Panc1 (cell line): ENCODE results near the gene MAP2.

ENCODE experiments used
- POLR2AphosphoS5 ChIP-seq: IDR thresholded peaks from 2 replicates; pipeline ENCODE4 v1.6.1; 2012; ENCODE audit warnings: mild to moderate bottlenecking, low read depth, low read length, moderate library complexity
- REST ChIP-seq, 2 experiments: IDR thresholded peaks; 2 replicates each; pipeline ENCODE4 v1.6.1; 2011 to 2012; ENCODE audit warnings: low read depth in 2 of 2, control low read depth in 1 of 2, low read length in 1 of 2, mild to moderate bottlenecking in 1 of 2, moderate library complexity in 1 of 2; ENCODE audit not compliant: insufficient read depth in 1 of 2
- SIN3A ChIP-seq: IDR thresholded peaks from 2 replicates; pipeline ENCODE4 v1.6.1; 2012; ENCODE audit warnings: low read depth, mild to moderate bottlenecking, low read length, moderate library complexity, borderline replicate concordance; ENCODE audit not compliant: insufficient read depth
- TF ChIP-seq, protein P1 (sequence below): fragments of 450-650 bp; IDR thresholded peaks from 2 replicates; pipeline ENCODE4 v1.5.1; 2017; ENCODE audit warnings: mild to moderate bottlenecking

DNA sequence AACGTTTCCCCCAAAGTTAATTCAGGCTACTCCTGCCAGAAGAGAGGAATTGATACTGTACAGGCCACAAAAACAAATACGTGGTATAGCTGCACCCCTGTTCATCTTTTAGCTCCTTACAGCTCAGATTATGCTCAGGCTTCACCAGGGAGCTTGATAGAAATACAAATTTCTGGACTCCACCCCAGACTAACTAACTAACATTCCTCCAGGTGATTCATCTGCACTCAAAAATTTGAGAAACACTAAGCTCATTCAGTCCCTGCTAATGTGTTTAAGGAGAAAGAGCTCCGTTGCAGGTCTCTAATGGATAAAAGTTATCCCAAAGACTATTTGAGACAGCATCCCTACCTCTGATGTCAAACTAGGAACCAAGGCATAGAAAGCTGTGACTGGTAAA, 311.0 kb downstream of the MAP2 start:
- TF ChIP-seq, protein P1, sequence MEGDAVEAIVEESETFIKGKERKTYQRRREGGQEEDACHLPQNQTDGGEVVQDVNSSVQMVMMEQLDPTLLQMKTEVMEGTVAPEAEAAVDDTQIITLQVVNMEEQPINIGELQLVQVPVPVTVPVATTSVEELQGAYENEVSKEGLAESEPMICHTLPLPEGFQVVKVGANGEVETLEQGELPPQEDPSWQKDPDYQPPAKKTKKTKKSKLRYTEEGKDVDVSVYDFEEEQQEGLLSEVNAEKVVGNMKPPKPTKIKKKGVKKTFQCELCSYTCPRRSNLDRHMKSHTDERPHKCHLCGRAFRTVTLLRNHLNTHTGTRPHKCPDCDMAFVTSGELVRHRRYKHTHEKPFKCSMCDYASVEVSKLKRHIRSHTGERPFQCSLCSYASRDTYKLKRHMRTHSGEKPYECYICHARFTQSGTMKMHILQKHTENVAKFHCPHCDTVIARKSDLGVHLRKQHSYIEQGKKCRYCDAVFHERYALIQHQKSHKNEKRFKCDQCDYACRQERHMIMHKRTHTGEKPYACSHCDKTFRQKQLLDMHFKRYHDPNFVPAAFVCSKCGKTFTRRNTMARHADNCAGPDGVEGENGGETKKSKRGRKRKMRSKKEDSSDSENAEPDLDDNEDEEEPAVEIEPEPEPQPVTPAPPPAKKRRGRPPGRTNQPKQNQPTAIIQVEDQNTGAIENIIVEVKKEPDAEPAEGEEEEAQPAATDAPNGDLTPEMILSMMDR, result no peak
- TF ChIP-seq REST (IDR thresholded peaks at IDR 0.05; ENCODE audit: insufficient read depth in 1 of 2, low read depth in 2 of 2, low read length in 1 of 2) (no peak), POLR2AphosphoS5 (no peak), SIN3A (no peak)
